Suprapubic skin (tissue), 4 donors: ENCODE measurements around the gene TRIM40.

ENCODE experiments used
- CTCF ChIP-seq, 2 donors: fragments of 200-600 bp in 1 of 2; fragments of 450-650 bp in 1 of 2; sonication (generic) in 1 of 2; IDR thresholded peaks; one replicate each; pipeline ENCODE4 v1.5.1; 2016 to 2019; ENCODE audit warnings: antibody characterized with exemption in 2 of 2, mild to moderate bottlenecking in 1 of 2, moderate library complexity in 1 of 2
- EP300 ChIP-seq: sonication (generic); formaldehyde crosslinking; IDR thresholded peaks from one replicate; pipeline ENCODE4 v1.6.1; 2017; ENCODE audit warnings: antibody characterized with exemption
- POLR2A ChIP-seq, 2 donors: fragments of 450-650 bp; IDR thresholded peaks; one replicate each; pipeline ENCODE4 v1.6.1; 2017; ENCODE audit warnings: antibody characterized with exemption in 2 of 2, mild to moderate bottlenecking in 2 of 2, moderate library complexity in 2 of 2
- POLR2AphosphoS5 ChIP-seq, 3 donors: sonication (generic); formaldehyde crosslinking; IDR thresholded peaks; one replicate each; pipeline ENCODE4 v1.6.1; 2017; ENCODE audit warnings: antibody characterized with exemption in 3 of 3

GRCh38 chr6:30102970-30103871 is 32.7 kb upstream of the TRIM40 start:
- TF ChIP-seq CTCF (IDR thresholded peaks at IDR 0.05): peak; percentile 90 to 93
- no peak for TF ChIP-seq POLR2A (IDR thresholded peaks at IDR 0.05)
- TF ChIP-seq EP300: no peak
- TF ChIP-seq POLR2AphosphoS5 (IDR thresholded peaks at IDR 0.05): no peak
